IPS-20b (cell line): ENCODE measurements around the gene FLT3LG.
A peak's percentile ranks its signal among the peaks of the same experiment; 100 is the strongest.

Experiments
- H3K27ac ChIP-seq: one replicate; pipeline ENCODE4 v1.5.1; 2013; ENCODE audit warnings: low read length
- H3K27me3 ChIP-seq: 2 replicates; pipeline ENCODE4 v1.6.1; 2013; ENCODE audit warnings: mild to moderate bottlenecking, low read length, inconsistent platforms; ENCODE audit not compliant: insufficient read depth
- H3K36me3 ChIP-seq: 2 replicates; pipeline ENCODE4 v1.6.1; 2013; ENCODE audit warnings: low read depth, mild to moderate bottlenecking, inconsistent platforms, low read length, moderate library complexity; ENCODE audit not compliant: insufficient read depth
- H3K4me1 ChIP-seq: 2 replicates; pipeline ENCODE4 v1.6.1; 2013; ENCODE audit warnings: mild to moderate bottlenecking, control low read depth, inconsistent platforms, low read length, moderate library complexity; ENCODE audit not compliant: insufficient read depth
- H3K4me3 ChIP-seq: 2 replicates; pipeline ENCODE4 v1.5.1; 2013; ENCODE audit warnings: mild to moderate bottlenecking, low read length, inconsistent platforms
- H3K9ac ChIP-seq: 2 replicates; pipeline ENCODE4 v1.6.1; 2013; ENCODE audit warnings: low read depth, mild to moderate bottlenecking, inconsistent platforms, low read length, moderate library complexity
- H3K9me3 ChIP-seq: 2 replicates; pipeline ENCODE4 v1.6.1; 2013; ENCODE audit warnings: mild to moderate bottlenecking, low read depth, low read length, inconsistent platforms; ENCODE audit not compliant: insufficient read depth

FLT3LG gene

DNA sequence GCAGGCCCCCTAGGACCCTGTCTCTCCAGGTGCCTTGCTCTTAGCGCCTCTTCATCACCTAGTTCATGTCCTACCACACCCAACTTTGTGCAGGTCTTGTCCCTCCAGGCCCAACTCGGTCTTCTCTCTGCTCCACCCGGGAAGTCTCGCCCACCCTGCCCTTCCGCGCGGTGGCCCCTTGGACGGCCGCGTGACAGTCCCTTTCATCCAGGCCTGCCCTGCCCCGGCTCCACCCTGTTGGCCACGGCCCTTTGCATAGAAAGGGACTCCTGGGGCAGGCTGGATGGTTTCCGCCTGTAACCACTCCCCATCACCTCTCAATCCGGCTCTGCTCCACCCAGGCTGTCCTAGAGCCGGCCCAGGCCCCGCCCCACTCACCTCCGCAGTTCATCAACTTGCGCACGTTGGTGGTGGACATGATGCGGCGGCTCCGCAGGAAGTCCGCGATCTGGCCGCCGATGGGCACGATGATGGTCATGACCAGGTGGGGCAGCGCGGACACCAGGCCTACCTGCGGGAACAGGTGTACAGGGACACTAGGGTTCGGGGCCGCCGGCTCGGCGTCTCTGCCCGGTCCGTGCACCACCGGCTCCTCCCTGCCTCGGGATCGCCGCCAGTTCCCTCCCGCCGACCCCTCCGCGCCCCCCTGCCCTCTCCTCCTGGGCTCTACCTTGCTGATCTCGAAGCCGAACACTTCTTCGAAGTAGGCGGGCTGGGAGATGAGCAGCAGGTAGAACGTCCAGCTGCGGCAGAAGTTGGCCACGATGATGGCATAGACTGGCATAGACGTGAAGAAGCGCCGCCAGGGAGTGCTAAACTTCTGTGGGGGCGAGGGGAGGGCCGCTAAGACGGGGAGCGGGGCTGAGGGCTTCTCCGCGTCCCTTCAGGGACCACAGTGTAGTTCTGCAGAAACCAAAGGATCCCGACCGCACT is 41.6 kb upstream of the FLT3LG start:
- H3K9me3 ChIP-seq: no peaks in the 10 kb centered on the region
- H3K4me1 ChIP-seq: peaks cover 8% of the 10 kb centered on the region; the same call in 1 of the 2 replicates
- H3K4me3 ChIP-seq: peak overlapping the region; percentile 61
- H3K27ac ChIP-seq: no peak overlapping the region
- no peak overlapping the region for H3K9ac ChIP-seq
- H3K36me3 ChIP-seq: no peaks in the 10 kb centered on the region
- peaks cover 97% of the 10 kb centered on the region for H3K27me3 ChIP-seq

DNA sequence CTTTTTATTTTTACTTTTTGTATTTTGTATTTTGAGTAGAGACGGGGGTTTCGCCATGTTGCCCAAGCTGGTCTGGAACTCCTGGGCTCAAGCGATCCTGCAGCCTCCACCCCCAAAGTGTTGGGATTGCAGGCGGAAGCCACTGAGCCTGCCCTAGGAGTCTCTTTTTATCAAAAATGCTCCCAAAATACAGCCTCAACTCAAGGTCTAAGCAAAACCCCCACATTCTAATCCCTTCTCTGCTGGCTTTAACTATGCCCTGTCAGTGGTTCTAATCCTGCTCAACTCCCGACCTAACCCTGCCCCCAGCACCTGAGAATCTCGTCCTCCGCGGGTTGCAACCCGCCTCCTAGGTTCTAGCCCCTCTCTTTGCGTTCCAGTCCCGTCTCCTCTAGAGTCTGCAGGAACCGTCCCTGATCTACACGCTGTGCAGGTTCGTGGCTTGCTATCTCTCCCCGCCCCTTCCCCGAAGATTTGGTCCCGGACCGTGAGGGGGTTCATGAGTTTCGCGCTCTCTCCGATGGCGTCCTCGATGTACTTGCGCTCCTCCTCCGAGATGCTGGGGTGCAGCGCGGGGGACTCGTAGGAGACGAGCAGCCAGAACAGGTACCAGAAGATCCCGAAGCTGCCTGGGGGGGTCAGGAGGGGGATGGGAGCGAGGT is 40.6 kb upstream of the FLT3LG start:
- Histone ChIP-seq H3K27me3 (peaks cover 98% of the 10 kb centered on the region), H3K9ac (no peak overlapping the region), H3K4me3 (peak overlapping the region; percentile 61; the same call in 1 of the 2 replicates), H3K9me3 (no peaks in the 10 kb centered on the region), H3K4me1 (peaks cover 8% of the 10 kb centered on the region; the same call in 1 of the 2 replicates), H3K36me3 (no peaks in the 10 kb centered on the region), H3K27ac (no peak overlapping the region)

DNA sequence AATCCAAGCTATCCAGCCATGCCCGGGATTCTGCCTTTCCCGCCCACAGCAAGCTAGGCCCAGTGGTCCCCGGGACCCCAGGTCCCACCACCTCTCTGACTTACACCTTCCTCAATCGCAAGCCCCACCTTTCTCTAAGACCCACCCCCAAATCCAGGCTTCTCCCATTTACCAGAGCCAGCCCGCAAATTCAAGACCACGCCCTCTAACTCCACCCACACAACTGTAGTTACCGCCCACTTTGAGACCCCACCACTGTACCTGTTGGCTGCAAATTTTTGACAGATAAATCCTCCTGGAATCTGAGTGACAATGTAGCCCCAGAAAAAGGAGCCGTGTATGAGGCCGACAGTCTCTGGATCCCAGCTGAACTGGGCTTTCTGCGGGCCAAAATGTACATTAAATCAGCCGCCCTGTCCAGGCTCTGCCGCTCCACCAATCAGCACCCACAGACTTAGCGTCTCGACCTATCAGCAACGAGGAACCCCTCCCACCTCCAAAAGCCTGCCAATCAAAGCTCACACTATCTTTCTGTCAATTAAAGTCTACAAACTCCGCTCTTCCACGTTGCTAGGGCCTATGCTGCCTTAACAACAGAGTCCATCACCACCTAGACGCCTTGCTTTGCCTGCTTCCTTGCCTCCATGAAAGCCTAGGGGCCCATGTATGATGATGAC is 39.0 kb upstream of the FLT3LG start:
- no peaks in the 10 kb centered on the region for H3K36me3 ChIP-seq
- no peak overlapping the region for H3K4me3 ChIP-seq
- H3K27me3 ChIP-seq: peaks cover 100% of the 10 kb centered on the region
- no peaks in the 10 kb centered on the region for H3K9me3 ChIP-seq
- H3K27ac ChIP-seq: no peak overlapping the region
- H3K4me1 ChIP-seq: no peaks in the 10 kb centered on the region; the same call in 1 of the 2 replicates
- H3K9ac ChIP-seq: no peak overlapping the region

DNA sequence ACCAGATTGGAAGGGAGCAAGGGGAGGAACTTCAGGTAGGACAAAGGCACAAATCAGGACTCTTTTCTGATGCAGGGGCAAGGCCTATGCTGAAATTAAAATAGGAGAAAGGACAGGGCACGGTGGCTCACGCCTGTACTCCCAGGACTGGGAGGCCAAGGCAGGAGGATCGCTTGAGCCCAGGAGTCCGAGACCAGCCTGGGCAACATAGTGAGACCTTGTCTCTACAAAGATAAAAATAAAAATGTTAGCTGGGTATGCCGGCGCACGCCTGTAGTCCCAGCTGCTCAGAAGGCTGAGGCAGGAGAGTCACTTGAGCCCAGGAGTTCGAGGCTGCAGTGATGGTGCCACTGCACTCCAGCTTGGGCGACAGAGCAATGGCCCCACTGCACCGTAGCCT is 38.3 kb upstream of the FLT3LG start:
- Histone ChIP-seq H3K27me3 (peaks cover 100% of the 10 kb centered on the region), H3K36me3 (no peaks in the 10 kb centered on the region), H3K9me3 (no peaks in the 10 kb centered on the region), H3K4me3 (peak overlapping the region; percentile 39; the same call in 1 of the 2 replicates), H3K27ac (no peak overlapping the region), H3K4me1 (peaks cover 1% of the 10 kb centered on the region; the same call in 1 of the 2 replicates), H3K9ac (no peak overlapping the region)

DNA sequence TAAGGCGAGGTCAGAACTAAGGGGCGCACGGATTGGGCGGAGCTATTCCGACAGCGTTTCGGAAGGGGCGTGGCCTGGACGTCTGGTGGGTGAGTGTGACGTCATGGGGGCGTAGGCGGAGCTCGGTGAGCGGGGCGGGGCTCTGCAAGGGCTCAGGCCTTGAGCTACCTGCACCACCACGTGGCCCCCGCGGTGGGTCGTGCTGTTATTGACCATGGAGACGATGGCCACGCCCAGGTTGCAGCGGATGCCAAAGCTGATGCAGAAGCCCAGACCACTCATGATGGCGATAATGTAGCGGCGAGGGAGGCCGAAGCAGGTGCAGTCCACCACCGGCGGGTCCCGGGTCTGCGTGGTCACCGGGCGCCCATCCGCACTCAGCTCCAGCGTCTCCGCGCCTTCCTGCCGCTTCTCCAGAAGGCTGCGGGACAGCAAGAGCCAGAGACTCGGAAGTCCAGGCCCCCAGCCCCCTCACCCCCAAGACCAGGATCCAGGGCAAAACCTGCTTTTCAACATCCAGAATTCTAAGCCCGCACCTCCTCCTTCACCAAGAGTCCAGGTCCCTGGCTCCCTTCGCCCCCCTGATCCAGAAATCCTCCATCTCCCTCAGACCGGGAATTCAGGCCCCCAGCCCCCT is 37.5 kb upstream of the FLT3LG start:
- Histone ChIP-seq H3K27ac (no peak overlapping the region), H3K4me1 (peaks cover 4% of the 10 kb centered on the region; the same call in 1 of the 2 replicates), H3K27me3 (peaks cover 99% of the 10 kb centered on the region), H3K9me3 (no peaks in the 10 kb centered on the region), H3K36me3 (no peaks in the 10 kb centered on the region), H3K9ac (no peak overlapping the region), H3K4me3 (peak overlapping the region; percentile 47; the same call in 1 of the 2 replicates)

DNA sequence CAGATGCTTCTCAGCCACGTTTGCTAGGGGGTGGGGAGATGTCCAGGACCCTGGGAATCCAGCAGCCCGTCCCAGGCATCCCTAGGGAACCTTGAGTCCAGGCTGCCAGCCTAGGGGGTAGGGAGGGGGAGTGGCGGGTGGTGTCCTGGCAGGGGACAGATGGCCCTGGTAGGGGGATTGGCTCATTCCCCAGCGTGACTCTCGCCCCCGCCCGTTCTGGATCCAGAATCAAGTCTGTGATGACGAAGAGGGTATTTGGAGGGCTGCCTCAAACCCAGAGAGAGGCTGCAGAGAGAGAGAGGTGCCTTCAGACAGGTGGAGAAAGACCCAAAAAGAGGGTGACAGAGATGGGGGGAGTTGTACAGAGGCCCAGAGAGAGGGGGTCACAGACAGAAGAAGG is 36.8 kb upstream of the FLT3LG start:
- Histone ChIP-seq H3K4me3 (no peak overlapping the region), H3K36me3 (no peaks in the 10 kb centered on the region), H3K9ac (no peak overlapping the region), H3K4me1 (peaks cover 11% of the 10 kb centered on the region; the same call in 1 of the 2 replicates), H3K27me3 (peaks cover 99% of the 10 kb centered on the region), H3K27ac (no peak overlapping the region), H3K9me3 (no peaks in the 10 kb centered on the region)

DNA sequence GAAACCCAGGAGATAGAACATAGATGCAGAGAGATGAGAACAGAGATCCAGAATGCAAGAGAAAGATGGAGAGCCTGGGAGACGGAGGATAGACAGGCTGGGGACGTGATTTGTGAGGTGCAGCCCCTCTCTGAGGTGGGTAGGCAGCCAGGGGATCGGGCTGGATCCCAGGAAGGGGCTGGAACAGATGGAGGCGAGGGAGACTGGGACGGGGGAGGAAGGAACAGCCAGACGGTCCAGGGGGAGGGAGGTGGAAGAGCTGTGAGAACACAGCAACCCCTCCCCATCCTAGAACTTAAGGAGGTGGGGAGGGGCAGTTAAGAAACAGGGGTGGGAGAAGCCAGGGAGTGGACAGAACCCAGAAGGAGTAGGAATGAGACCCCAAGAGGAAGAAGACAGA is 35.8 kb upstream of the FLT3LG start:
- Histone ChIP-seq H3K4me1 (peaks cover 13% of the 10 kb centered on the region; the same call in 1 of the 2 replicates), H3K36me3 (no peaks in the 10 kb centered on the region), H3K27ac (no peak overlapping the region), H3K9ac (no peak overlapping the region), H3K9me3 (no peaks in the 10 kb centered on the region), H3K4me3 (no peak overlapping the region), H3K27me3 (peaks cover 91% of the 10 kb centered on the region)

DNA sequence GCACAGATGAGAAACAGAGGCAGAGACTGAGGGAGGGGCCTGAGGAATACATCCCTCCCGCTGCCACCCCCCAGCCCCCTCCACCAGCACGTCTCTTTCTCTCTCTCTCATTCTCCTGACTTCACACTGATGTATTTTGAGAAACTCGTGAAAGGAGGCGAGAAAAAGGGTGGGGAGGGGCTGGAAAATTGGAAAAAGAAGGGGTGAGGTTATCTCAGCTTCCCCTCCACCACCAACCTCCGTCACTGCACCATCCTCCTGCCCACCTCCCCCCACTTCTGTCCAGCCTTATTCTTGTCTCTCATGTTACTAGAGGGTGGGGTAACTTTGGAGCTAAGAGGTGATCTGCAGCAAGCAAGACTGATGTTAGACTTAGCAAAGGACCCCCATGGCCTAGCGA is 34.2 kb upstream of the FLT3LG start:
- H3K27ac ChIP-seq: no peak overlapping the region
- H3K4me1 ChIP-seq: peaks cover 13% of the 10 kb centered on the region; the same call in 1 of the 2 replicates
- no peaks in the 10 kb centered on the region for H3K36me3 ChIP-seq
- H3K9me3 ChIP-seq: no peaks in the 10 kb centered on the region
- no peak overlapping the region for H3K9ac ChIP-seq
- H3K27me3 ChIP-seq: peaks cover 75% of the 10 kb centered on the region
- H3K4me3 ChIP-seq: no peak overlapping the region

DNA sequence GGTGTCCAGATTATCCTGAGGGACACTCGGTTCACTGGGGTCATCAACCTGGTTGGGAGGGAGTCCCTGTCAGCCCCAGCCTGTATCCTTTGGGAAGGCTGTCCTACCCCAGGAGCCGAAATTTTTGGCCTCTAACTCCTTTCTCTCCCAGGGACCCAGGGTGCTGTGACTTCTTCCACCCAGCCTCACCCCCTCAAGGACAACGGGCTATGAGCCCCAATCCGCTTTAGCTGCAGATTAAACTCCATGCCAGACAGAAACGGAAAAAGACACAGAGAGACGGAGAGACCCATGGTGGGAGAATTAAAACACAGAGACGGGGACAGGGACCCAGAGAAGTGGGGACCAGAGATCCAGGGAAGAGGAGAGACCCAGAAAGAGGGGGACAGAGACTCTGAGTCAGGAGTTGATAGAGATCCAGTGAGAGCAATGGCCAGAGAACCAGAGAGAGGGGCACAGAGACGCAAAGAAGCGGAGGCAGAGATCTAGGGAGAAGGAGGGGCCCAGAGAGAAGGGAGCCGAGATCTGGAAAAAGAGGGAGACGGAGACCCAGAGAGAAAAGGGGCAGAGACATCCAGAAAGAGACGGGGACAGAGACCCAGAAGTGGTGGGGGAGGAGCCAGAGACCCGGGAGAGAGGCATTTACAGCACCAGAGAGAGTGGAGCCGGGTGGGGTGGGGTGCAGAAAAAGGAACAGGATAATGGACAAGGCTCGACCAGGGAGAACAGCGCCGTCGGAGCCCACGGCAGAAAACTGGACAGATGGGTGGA is 33.4 kb upstream of the FLT3LG start:
- peak overlapping the region; percentile 50; the same call in 1 of the 2 replicates for H3K4me3 ChIP-seq
- H3K36me3 ChIP-seq: no peaks in the 10 kb centered on the region
- peaks cover 67% of the 10 kb centered on the region for H3K27me3 ChIP-seq
- peaks cover 13% of the 10 kb centered on the region; the same call in 1 of the 2 replicates for H3K4me1 ChIP-seq
- no peak overlapping the region for H3K27ac ChIP-seq
- no peak overlapping the region for H3K9ac ChIP-seq
- no peaks in the 10 kb centered on the region for H3K9me3 ChIP-seq

DNA sequence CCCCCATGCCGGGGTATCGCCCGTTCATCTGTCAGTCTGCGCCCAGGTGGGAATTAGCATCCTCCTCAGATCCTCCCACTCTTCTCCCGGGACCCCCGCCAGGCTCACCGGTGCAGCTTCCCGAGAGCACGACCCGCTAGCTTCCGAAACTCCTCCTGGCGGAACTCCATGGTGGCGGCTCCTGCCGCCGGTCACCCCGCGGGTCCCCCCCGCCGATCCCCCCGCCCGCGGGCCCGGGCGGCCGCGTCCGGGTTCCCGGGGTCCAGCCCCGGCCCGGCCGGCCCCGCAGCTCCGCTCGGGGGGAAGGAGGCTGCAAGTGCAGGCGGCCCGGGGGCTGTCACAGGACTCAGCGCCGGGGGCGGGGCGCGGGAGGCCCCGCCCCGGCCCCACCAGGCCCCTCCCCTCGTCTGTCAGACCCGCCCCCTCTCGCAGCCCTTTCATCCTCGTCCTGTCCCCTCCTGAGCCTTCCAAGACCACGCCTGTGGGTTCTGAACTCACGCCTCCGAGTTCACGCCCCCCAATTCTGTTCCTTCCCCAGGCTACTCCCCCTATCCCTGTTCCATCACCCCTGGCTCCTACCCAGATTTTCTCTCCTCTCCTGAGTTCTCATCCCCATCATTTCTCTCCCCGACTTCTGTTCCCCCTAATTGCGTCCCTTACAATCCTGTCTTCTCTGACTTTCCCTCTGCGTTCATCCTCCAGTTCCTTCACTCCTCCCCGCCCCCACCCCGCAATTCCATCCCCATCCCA is 32.6 kb upstream of the FLT3LG start, which contains the start of gene SLC17A7:
TSS of gene SLC17A7 (minus strand) at position 318 of the 750 bp plus-strand sequence. CDS start at position 170, 148 bp downstream.
- no peak within 1 kb of the TSS for H3K9ac ChIP-seq
- peaks cover 60% of the 10 kb centered on the region for H3K27me3 ChIP-seq
- peaks cover 2% of the 10 kb centered on the region for H3K36me3 ChIP-seq
- no peak within 1 kb of the TSS for H3K27ac ChIP-seq
- H3K4me1 ChIP-seq: peaks cover 13% of the 10 kb centered on the region; the same call in 1 of the 2 replicates
- peak within 1 kb of the TSS; percentile 66 for H3K4me3 ChIP-seq
- no peaks in the 10 kb centered on the region for H3K9me3 ChIP-seq
